Calu3 (cell line): ENCODE data around the gene NUDT8. TPM values are rescaled to one million over a fixed set of nuclear protein-coding genes. Genes with fewer than 3 reads are reported as not detected.
"Not testable (repeated sequence)": the region's sequence is repeated elsewhere in the genome, so short reads cannot be mapped to it uniquely, and the experiment has no call there.

Experiments used
- BruUV-seq: library from RNA; stranded (reverse); fragments of 400-500 nt; replicated peaks from 2 replicates; lab custom pipeline; 2021; lab: Mats Ljungman, UMichigan
- CTCF ChIA-PET: fragments of 300-600 bp; sonication (Branson Sonifier 250); formaldehyde crosslinking; loops from one replicate; lab custom pipeline; 2022; ENCODE audit warnings: antibody characterized with exemption; lab: Charles Lee
- DNase-seq: peaks from one replicate; pipeline ENCODE4 v3.0.0; 2022
- H3K27ac Mint-ChIP-seq: one replicate; pipeline ENCODE4 v1.8.0; 2022; ENCODE audit warnings: mixed read lengths; ENCODE audit not compliant: unreplicated experiment
- H3K27me3 Mint-ChIP-seq: one replicate; pipeline ENCODE4 v1.8.0; 2022; ENCODE audit warnings: mixed read lengths; ENCODE audit not compliant: unreplicated experiment
- H3K36me3 Mint-ChIP-seq: one replicate; pipeline ENCODE4 v1.8.0; 2022; ENCODE audit warnings: mild to moderate bottlenecking, moderate library complexity, mixed read lengths; ENCODE audit not compliant: insufficient read depth, unreplicated experiment
- H3K4me1 Mint-ChIP-seq: one replicate; pipeline ENCODE4 v1.8.0; 2022; ENCODE audit warnings: mild to moderate bottlenecking, low read depth, mixed read lengths; ENCODE audit not compliant: unreplicated experiment
- H3K4me3 Mint-ChIP-seq: one replicate; pipeline ENCODE4 v1.8.0; 2022; ENCODE audit warnings: mild to moderate bottlenecking, low read depth, moderate library complexity, mixed read lengths; ENCODE audit not compliant: unreplicated experiment
- H3K9me3 Mint-ChIP-seq: one replicate; pipeline ENCODE4 v1.8.0; 2022; ENCODE audit warnings: low read depth, mixed read lengths; ENCODE audit not compliant: unreplicated experiment
- CTCF ChIP-seq: fragments of 200-600 bp; IDR thresholded peaks from one replicate; pipeline ENCODE4 v1.8.0; 2022; ENCODE audit warnings: antibody characterized with exemption; ENCODE audit not compliant: unreplicated experiment
- intact Hi-C: fragments of 100-400 bp; cut with micrococcal nuclease; formaldehyde crosslinking; loops from one replicate; pipeline ENCODE4 v1.10.0; 2022; ENCODE audit not compliant: unreplicated experiment
- total RNA-seq: library from RNA; stranded (reverse); gene quantifications from 2 replicates; pipeline ENCODE4 v1.2.3, GENCODE V29; 2022

The NUDT8 gene
- total RNA-seq, 1 experiment from 2014 or later: 9.7 TPM

- no peak overlapping the region for H3K4me3 Mint-ChIP-seq
- no peaks in the 10 kb centered on the region for H3K27me3 Mint-ChIP-seq
- H3K36me3 Mint-ChIP-seq: peaks cover 11% of the 10 kb centered on the region
- H3K4me1 Mint-ChIP-seq: no peaks in the 10 kb centered on the region
- DNase-seq: no peak
- intact Hi-C loops: no loop called here
- CTCF ChIA-PET: interaction anchor here (0.6 to 1.2 kb wide), 2 partner anchors 13 to 63 kb away, joined by 3 to 6 read pairs; no protein-coding TSS in a partner anchor
- no peak for TF ChIP-seq CTCF
- BruUV-seq: no TSS peak
- H3K27ac Mint-ChIP-seq: no peak overlapping the region
- H3K9me3 Mint-ChIP-seq: no peaks in the 10 kb centered on the region
Observed at GRCh38 chr11:67627441-67627811, 2.3 kb downstream of the NUDT8 start.

GRCh38 chr11:67626970-67627369 lies 2.8 kb downstream of the NUDT8 start:
- CTCF ChIA-PET: no interaction called here
- TF ChIP-seq CTCF: no peak
- no peak overlapping the region for H3K27ac Mint-ChIP-seq
- DNase-seq: no peak
- H3K4me1 Mint-ChIP-seq: no peaks in the 10 kb centered on the region
- no peaks in the 10 kb centered on the region for H3K9me3 Mint-ChIP-seq
- no peak overlapping the region for H3K4me3 Mint-ChIP-seq
- no TSS peak for BruUV-seq
- intact Hi-C loops: no loop called here
- H3K27me3 Mint-ChIP-seq: no peaks in the 10 kb centered on the region
- peaks cover 11% of the 10 kb centered on the region for H3K36me3 Mint-ChIP-seq

- BruUV-seq, CTCF ChIA-PET, DNase-seq, H3K9me3 Mint-ChIP-seq, intact Hi-C loops, H3K27ac Mint-ChIP-seq, H3K27me3 Mint-ChIP-seq, H3K4me1 Mint-ChIP-seq, H3K4me3 Mint-ChIP-seq: not testable (repeated sequence)
- H3K36me3 Mint-ChIP-seq: peaks cover 11% of the 10 kb centered on the region
Observed at GRCh38 chr11:67626131-67626833, 3.5 kb downstream of the NUDT8 start.

GRCh38 chr11:67623795-67624194 lies 5.9 kb downstream of the NUDT8 start:
- intact Hi-C loops, H3K4me1 Mint-ChIP-seq, H3K27ac Mint-ChIP-seq, H3K9me3 Mint-ChIP-seq, H3K27me3 Mint-ChIP-seq, H3K4me3 Mint-ChIP-seq, BruUV-seq, H3K36me3 Mint-ChIP-seq, DNase-seq: not testable (repeated sequence)
- CTCF ChIA-PET: interaction anchor here (1.2 kb wide), 1 partner anchor 51 kb away, joined by 3 read pairs; no protein-coding TSS in a partner anchor

- H3K9me3 Mint-ChIP-seq, H3K4me3 Mint-ChIP-seq, H3K27ac Mint-ChIP-seq, H3K27me3 Mint-ChIP-seq, H3K36me3 Mint-ChIP-seq, H3K4me1 Mint-ChIP-seq, DNase-seq, intact Hi-C loops, BruUV-seq, CTCF ChIA-PET: not testable (repeated sequence)
Observed at GRCh38 chr11:67622905-67623304, 6.8 kb downstream of the NUDT8 start.

- BruUV-seq, H3K4me3 Mint-ChIP-seq, H3K9me3 Mint-ChIP-seq, H3K36me3 Mint-ChIP-seq, H3K4me1 Mint-ChIP-seq, CTCF ChIA-PET, H3K27ac Mint-ChIP-seq, intact Hi-C loops, DNase-seq, H3K27me3 Mint-ChIP-seq: not testable (repeated sequence)
Observed at GRCh38 chr11:67621928-67622327, 7.8 kb downstream of the NUDT8 start.

GRCh38 chr11:67620621-67621020 lies 9.1 kb downstream of the NUDT8 start:
- intact Hi-C loops, H3K4me1 Mint-ChIP-seq, CTCF ChIA-PET, H3K27me3 Mint-ChIP-seq, DNase-seq, H3K9me3 Mint-ChIP-seq, BruUV-seq, H3K27ac Mint-ChIP-seq, H3K4me3 Mint-ChIP-seq, H3K36me3 Mint-ChIP-seq: not testable (repeated sequence)

- CTCF ChIA-PET, DNase-seq, H3K4me1 Mint-ChIP-seq, H3K27me3 Mint-ChIP-seq, H3K27ac Mint-ChIP-seq, H3K4me3 Mint-ChIP-seq, H3K9me3 Mint-ChIP-seq, H3K36me3 Mint-ChIP-seq, BruUV-seq, intact Hi-C loops: not testable (repeated sequence)
Observed at GRCh38 chr11:67619683-67620618, 9.8 kb downstream of the NUDT8 start.
